ENCODE results near the gene WNT6. TPM values are rescaled to one million over a fixed set of nuclear protein-coding genes. Genes with fewer than 3 reads are reported as not detected.

WNT6 gene
- total RNA-seq, 1 experiment from 2014 or later: 8.1 TPM

DNA sequence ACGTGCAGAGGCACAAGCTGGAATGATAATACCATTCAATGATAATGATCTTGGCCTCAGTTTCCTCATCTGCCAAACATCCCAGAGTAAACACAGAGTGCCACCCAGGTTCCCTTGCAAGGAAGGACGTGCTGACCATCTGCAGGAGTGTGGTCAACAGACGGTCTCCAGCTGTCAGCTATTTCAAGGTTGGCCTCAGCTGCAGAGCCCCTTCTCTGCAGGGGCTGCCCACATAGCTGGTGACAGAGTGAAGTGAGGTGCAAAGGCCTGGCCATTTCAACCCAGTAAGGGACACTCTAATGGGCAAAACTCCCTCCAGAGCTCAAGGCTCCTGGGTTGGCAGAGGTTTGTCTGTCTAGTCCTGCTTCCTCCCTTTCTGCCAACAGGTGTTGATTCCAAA is 8.3 kb upstream of the WNT6 start:
- Histone ChIP-seq H3K27ac (ENCODE audit: low read length) (no peak overlapping the region), H3K4me3 (ENCODE audit: low read depth in 2 of 2, low read length in 2 of 2) (no peak overlapping the region), H3K27me3 (ENCODE audit: control insufficient read depth, insufficient read depth, low read length) (no peaks in the 10 kb centered on the region), H3K4me1 (ENCODE audit: control insufficient read depth, insufficient read depth, low read length) (peaks cover 10% of the 10 kb centered on the region), H3K36me3 (ENCODE audit: control insufficient read depth, insufficient read depth, low read length) (no peaks in the 10 kb centered on the region), H3K9me3 (ENCODE audit: control insufficient read depth, insufficient read depth, low read depth, low read length) (no peaks in the 10 kb centered on the region)
- DNase-seq (ENCODE audit: low read depth, low spot score) (no peak), ATAC-seq (no peak)
- TF ChIP-seq, protein P1, sequence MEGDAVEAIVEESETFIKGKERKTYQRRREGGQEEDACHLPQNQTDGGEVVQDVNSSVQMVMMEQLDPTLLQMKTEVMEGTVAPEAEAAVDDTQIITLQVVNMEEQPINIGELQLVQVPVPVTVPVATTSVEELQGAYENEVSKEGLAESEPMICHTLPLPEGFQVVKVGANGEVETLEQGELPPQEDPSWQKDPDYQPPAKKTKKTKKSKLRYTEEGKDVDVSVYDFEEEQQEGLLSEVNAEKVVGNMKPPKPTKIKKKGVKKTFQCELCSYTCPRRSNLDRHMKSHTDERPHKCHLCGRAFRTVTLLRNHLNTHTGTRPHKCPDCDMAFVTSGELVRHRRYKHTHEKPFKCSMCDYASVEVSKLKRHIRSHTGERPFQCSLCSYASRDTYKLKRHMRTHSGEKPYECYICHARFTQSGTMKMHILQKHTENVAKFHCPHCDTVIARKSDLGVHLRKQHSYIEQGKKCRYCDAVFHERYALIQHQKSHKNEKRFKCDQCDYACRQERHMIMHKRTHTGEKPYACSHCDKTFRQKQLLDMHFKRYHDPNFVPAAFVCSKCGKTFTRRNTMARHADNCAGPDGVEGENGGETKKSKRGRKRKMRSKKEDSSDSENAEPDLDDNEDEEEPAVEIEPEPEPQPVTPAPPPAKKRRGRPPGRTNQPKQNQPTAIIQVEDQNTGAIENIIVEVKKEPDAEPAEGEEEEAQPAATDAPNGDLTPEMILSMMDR (IDR thresholded peaks at IDR 0.05): no peak
- TF ChIP-seq SIN3A (IDR thresholded peaks at IDR 0.05; ENCODE audit: borderline replicate concordance, insufficient read depth, low read depth, low read length): no peak
- no peak for TF ChIP-seq POLR2AphosphoS5 (IDR thresholded peaks at IDR 0.05; ENCODE audit: low read depth, low read length)
- TF ChIP-seq TCF7L2 (IDR thresholded peaks at IDR 0.05; ENCODE audit: low read depth, low read length): no peak
- TF ChIP-seq, protein P2, sequence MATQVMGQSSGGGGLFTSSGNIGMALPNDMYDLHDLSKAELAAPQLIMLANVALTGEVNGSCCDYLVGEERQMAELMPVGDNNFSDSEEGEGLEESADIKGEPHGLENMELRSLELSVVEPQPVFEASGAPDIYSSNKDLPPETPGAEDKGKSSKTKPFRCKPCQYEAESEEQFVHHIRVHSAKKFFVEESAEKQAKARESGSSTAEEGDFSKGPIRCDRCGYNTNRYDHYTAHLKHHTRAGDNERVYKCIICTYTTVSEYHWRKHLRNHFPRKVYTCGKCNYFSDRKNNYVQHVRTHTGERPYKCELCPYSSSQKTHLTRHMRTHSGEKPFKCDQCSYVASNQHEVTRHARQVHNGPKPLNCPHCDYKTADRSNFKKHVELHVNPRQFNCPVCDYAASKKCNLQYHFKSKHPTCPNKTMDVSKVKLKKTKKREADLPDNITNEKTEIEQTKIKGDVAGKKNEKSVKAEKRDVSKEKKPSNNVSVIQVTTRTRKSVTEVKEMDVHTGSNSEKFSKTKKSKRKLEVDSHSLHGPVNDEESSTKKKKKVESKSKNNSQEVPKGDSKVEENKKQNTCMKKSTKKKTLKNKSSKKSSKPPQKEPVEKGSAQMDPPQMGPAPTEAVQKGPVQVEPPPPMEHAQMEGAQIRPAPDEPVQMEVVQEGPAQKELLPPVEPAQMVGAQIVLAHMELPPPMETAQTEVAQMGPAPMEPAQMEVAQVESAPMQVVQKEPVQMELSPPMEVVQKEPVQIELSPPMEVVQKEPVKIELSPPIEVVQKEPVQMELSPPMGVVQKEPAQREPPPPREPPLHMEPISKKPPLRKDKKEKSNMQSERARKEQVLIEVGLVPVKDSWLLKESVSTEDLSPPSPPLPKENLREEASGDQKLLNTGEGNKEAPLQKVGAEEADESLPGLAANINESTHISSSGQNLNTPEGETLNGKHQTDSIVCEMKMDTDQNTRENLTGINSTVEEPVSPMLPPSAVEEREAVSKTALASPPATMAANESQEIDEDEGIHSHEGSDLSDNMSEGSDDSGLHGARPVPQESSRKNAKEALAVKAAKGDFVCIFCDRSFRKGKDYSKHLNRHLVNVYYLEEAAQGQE (IDR thresholded peaks at IDR 0.05; ENCODE audit: insufficient read depth in 1 of 2, low read depth in 2 of 2, low read length in 1 of 2): no peak
- BruUV-seq (replicated peaks): no TSS peak
- CTCF ChIA-PET: interaction anchor here (0.7 kb wide), 1 partner anchor 26 kb away, joined by 4 read pairs; no protein-coding TSS in a partner anchor
- in situ Hi-C loops (cut with HindIII; ENCODE audit: low pct_unique_long_range_greater_than_20kb, low sequenced_read_pairs): no loop called here
- POLR2A ChIA-PET: no interaction called here
- intact Hi-C loops (cut with micrococcal nuclease; ENCODE audit: unreplicated experiment): loop anchor here (5.0 to 10.0 kb wide), 2 partner anchors 131 to 304 kb away; no protein-coding TSS in a partner anchor

- TF ChIP-seq, protein P2 (IDR thresholded peaks at IDR 0.05; ENCODE audit: insufficient read depth in 1 of 2, low read depth in 2 of 2, low read length in 1 of 2): no peak
- TF ChIP-seq, protein P1 (IDR thresholded peaks at IDR 0.05): peak; percentile 90
- Histone ChIP-seq H3K4me1 (ENCODE audit: control insufficient read depth, insufficient read depth, low read length) (peaks cover 17% of the 10 kb centered on the region), H3K4me3 (ENCODE audit: low read depth in 2 of 2, low read length in 2 of 2) (no peak overlapping the region), H3K36me3 (ENCODE audit: control insufficient read depth, insufficient read depth, low read length) (no peaks in the 10 kb centered on the region), H3K9me3 (ENCODE audit: control insufficient read depth, insufficient read depth, low read depth, low read length) (no peaks in the 10 kb centered on the region), H3K27ac (ENCODE audit: low read length) (no peak overlapping the region), H3K27me3 (ENCODE audit: control insufficient read depth, insufficient read depth, low read length) (no peaks in the 10 kb centered on the region)
- ATAC-seq: peak; percentile 62
- intact Hi-C loops (cut with micrococcal nuclease; ENCODE audit: unreplicated experiment): loop anchor here (2.0 to 10.0 kb wide), 3 partner anchors 46 to 302 kb away; no protein-coding TSS in a partner anchor
- no TSS peak for BruUV-seq (replicated peaks)
- in situ Hi-C loops (cut with HindIII; ENCODE audit: low pct_unique_long_range_greater_than_20kb, low sequenced_read_pairs): no loop called here
- CTCF ChIA-PET: interaction anchor here (0.7 to 1.3 kb wide), 6 partner anchors 11 to 298 kb away, joined by 3 to 5 read pairs (median 4); no protein-coding TSS in a partner anchor
- peak; percentile 38 for DNase-seq (ENCODE audit: low read depth, low spot score)
- POLR2A ChIA-PET: no interaction called here
These were observed 6.5 kb upstream of the WNT6 start for GRCh38 chr2:218852911-218853667.
